ENCODE measurements around the gene SORCS3.

SORCS3 gene

GRCh38 chr10:104867966-104868598 is 227.0 kb downstream of the SORCS3 start:
- DNase-seq: no peak

GRCh38 chr10:104872691-104873090 is 231.6 kb downstream of the SORCS3 start:
- DNase-seq: no peak

DNA sequence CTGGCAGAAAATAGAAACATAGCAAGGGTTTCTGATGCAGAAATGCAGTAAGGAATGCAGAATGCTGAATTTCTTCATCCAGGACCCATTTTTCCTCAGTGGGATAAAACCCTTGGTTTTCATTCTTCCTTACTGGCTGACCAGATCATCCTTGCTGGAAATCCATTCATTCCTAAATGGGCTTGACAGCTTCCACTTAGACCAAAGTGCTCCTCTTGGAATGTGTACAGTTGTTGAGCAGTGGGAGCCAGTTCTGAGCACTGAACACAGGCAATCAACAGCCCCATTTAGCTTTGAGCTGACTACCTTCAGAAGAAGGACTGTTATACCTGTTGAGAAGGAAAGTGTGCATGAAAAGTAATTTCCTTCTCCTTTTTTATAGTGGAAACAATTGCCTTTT is 232.1 kb downstream of the SORCS3 start:
- DNase-seq: no peak

DNA sequence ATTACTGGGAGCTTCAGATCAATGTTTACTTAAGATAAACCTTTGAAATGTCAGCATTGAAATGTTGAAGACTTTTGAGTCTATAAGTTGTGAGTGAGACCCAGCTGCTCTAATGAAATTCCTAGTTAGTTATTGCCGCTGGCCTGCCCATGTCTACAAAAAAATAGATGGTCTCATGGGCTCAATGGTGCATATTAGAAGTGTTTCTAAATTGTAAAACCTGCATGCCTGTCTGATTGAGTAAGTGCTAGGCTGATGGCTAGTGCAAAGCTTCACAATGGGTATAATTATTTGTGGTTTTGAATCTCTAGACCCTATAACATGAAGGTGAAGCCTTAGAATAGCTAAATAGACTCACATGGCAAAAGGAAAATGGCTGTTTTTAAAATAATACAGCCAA is 234.5 kb downstream of the SORCS3 start:
- DNase-seq: no peak

- DNase-seq: no peak
Measured at GRCh38 chr10:104880624-104881398, 239.7 kb downstream of the SORCS3 start.

- no peak for DNase-seq
Measured at GRCh38 chr10:104881740-104882139, 240.7 kb downstream of the SORCS3 start.

- no peak for DNase-seq
Measured at GRCh38 chr10:104892879-104893617, 252.0 kb downstream of the SORCS3 start.

- DNase-seq: no peak
Measured at GRCh38 chr10:104893701-104894100, 252.6 kb downstream of the SORCS3 start.

- no peak for DNase-seq
Measured at GRCh38 chr10:104894681-104895080, 253.6 kb downstream of the SORCS3 start.

GRCh38 chr10:104895541-104895940 is 254.5 kb downstream of the SORCS3 start:
- DNase-seq: no peak

DNA sequence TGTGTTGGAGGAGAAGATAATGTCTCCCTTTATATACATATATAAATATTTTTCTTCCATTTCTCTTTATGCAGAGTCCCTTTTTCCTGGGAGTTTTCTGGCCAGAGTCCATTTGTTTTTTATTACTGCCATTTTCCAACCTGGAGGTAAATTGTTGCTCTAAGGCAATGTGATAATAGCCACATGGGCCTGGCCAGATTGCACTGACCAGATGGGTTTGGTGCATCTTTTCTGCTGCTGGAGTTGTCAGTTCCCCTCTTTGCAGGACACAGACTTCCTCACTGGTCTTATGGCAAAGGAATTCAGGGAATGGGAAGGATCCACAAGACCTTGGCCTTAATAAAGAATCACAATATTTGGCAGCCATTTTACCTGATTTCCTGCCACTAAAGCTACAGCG is 254.9 kb downstream of the SORCS3 start:
- no peak for DNase-seq

DNA sequence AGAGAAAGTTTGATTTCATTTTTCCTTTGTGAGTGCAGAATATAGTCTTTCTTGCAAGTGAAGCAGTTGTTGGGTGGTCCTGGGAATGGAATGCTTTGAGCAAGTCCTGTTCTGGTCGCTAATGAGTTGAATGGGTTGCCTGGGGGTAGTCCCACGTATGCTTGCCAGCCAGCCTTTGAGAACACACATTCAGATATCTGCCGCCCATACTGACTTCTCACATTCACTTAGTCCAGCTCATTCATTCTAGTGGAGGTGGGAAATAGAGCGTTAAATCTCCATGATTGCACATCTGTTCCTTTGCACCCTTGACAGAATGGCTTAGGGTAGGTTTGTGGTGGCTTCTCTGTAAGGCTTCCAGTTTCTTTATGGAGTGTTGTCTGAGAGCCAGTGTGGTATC is 256.6 kb downstream of the SORCS3 start:
- DNase-seq: no peak

DNA sequence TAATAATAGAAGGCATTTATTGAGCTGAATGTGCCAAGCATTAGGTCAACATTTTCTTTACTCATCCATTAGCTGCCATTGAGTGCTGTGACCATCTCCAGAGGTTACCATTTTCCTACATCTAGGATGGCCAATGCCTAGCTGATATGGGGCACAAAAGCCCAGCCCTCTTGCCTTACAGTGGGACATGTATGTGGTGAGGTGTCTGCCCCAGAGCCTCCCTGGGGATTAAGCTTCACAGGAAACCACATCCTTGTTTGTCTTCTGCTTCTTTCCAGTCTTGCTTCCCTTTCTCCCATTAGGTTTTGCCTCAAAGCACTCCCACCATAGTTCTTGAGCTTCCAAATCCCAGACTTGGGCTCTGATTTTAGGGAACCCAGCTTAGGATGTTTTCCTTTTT is 258.7 kb downstream of the SORCS3 start:
- no peak for DNase-seq

DNA sequence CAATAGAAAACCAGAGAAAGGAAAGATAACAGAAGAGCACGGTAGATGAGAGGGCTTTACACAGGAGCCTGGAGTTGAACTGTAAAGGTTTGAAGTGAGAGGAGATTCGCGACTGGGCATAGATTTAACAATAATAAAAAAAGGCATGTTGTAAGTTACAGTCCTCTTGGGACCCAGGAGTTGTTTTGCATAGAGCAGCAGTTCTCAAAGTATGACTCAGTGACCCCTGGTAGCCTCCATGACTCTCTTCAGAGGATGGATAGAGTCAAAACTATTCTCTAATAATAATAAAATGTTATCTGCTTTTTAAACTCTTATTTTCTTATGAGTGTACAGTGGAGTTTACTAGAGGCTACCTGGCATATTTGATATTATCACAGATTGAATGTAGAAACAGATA is 262.3 kb downstream of the SORCS3 start:
- DNase-seq: no peak

GRCh38 chr10:104904753-104905323 is 263.7 kb downstream of the SORCS3 start:
- DNase-seq: no peak

DNA sequence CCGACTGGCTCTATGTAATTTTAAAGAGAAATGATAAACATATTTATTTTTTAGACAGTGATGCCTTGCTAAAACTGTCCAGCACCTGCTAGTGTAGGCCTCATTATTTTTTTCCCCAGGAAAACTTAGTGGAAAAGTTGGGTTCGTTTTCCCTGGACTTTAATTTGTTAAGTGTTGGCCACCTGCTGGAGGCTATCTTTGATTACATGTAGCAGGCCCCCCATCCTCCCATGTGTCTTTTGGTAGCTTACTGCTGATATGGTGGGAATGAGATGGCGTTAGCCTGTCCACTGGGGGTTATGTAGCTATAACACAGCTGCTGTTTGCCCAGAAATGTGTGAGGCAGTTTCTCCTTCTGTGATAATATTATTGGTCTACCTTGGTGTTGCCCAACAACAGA is 265.0 kb downstream of the SORCS3 start:
- DNase-seq: no peak

DNA sequence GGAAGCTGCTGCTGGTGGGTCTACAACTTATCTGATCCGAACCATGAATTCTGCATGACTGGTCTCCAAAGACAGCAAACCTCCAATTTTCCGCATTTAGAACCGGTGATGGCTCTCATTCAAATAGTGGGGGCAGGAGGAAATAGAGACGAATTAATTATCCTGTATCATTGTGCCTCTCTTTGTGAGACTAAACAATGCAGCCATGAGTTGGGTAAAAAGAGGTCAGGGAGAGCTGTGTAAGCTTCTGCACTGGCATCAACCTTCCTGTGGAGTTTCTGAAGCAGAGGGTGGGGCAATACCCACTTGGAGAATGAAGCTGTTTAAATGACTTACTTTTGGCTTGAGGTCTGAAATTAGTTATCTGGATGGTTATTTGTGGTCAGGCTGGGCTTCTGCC is 266.4 kb downstream of the SORCS3 start:
- DNase-seq: no peak

DNA sequence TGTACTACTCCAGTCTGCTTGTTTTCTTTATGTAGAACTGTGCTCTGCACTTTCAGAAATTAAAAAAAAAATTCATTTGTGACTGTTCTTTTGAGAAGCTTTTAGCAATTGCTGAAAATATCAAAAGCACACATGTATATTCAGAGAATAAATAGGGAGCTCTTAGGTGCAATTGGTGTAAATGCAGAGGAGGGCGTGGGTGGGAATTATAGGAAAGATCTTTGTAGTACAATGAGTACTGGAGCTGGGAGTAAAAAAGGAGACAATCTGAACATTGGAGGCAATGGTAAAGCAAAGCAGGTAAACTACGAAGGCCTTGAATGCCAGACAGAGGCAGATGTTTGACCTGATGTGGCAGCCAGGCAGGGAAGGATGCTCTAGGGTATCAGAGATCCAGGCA is 267.5 kb downstream of the SORCS3 start:
- DNase-seq: no peak

GRCh38 chr10:104910712-104911111 is 269.6 kb downstream of the SORCS3 start:
- DNase-seq: no peak

DNA sequence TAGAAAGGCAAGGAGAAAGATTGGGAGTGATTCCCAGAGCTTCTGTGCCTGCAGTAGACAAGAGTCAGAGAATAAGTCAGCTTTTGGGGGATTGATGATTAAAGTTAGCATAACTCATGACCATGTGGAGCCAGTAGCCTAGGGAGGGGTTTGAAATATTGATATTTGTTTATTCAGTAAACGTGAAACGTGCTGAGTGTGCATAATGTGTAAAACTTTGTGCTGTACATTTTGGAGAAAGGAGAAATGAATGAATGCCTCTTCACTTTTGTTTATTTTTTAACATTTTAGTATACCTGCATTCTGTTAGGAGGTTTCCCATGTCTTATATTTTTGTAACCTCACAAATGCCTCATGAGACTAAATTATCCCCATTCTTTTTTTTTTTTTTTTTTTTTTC is 272.3 kb downstream of the SORCS3 start:
- DNase-seq: no peak

GRCh38 chr10:104920476-104920875 is 279.4 kb downstream of the SORCS3 start:
- DNase-seq: no peak

DNA sequence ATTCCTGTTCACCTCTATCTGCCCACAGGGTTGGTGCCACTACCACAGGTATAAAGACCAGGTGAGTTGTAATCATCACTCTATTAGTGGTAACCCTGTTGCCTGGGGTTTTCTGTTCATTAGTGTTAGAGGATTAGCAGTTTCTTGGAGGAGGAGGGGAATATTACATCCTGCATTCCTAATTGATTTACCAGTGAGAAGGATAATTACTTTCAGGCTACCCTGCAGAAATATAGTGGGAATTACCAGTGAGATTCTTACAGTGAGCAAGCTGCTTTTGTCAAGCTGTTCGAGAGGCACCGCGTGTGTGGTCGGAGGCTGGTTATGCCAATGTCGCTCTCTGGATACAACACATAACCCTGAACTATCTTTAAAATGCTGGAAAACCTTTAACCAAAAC is 280.7 kb downstream of the SORCS3 start:
- DNase-seq: no peak

DNA sequence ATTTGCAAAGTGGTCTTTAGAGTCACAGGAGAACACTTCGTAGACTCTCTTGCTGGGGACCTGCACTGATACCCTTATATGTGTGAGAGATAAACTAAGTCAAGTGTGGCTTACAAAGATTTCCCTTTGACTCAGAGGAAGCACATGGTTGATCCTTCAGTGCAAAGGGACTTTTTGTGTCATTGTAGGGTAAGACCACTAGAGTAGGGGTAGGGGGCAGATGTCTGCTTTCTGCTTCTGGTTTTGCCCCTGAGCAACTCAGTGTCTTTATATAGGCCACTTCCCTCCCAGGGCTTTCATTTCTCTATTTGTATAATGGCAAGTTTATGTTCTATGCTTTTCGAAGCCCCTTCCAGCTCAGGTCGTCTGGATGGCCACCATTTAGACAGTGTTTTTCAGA is 281.7 kb downstream of the SORCS3 start:
- DNase-seq: no peak

DNA sequence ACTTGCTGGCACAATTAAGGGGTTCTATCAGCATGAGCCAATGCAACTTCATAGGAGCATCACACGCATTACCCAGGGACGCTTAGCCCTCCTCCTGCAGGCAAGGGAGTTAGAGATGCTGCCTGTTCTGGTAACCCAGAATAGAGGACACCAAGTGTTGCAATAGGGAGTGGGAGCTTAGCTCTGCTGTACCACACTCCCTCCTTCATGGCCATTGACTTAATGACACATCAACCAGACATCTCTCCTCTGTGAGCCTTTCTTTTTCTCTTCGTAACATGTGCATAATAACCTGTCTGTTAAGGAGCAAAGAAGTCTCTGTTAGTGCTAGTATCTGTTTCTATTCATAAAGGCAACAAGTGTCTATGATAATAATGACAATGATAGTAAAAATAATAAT is 282.4 kb downstream of the SORCS3 start:
- DNase-seq: no peak

Measured in T-helper 2 cell (primary cell).